Measurements from ENCODE around the gene TMEM273. TPM values are rescaled to one million over a fixed set of nuclear protein-coding genes. Genes with fewer than 3 reads are reported as not detected.

TMEM273 gene
- total RNA-seq, 1 donor from 2014 or later = not detected

DNA sequence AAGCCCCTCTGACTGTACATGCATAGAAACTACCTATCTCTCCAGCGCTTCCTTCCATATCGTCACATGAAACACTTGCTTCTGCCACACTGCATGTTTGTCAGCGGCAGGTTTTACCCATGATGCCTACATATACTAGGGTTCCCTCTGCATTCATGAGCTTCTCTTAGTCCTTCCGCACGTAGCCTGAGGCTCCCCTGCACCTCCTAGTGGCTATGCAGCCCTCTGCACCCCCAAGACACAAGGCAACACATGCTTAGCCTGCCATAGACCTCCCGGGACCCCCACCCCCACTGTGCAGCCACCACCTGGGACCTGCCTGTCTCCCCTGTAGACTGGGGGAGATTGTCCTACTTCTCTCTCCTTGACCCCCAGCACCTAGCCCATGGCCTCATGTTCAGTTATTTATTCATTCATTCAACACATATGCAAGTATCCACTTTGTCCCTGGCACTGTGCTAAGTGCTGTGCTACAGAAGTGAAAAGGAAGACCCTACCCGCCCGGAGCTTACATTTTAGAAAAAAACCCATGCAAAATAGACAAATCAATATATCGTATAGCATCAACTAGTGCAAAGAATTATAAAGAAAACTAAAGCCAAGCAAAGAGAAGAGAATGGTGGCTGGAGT is 23.5 kb downstream of the TMEM273 start:
- Mint-ChIP-seq H3K4me1 (ENCODE audit: low read depth) (no peaks in the 10 kb centered on the region), H3K9me3 (ENCODE audit: low read depth) (no peaks in the 10 kb centered on the region), H3K27me3 (peaks cover 55% of the 10 kb centered on the region), H3K4me3 (ENCODE audit: low read depth) (no peak overlapping the region), H3K27ac (no peak overlapping the region), H3K36me3 (ENCODE audit: insufficient read depth) (no peaks in the 10 kb centered on the region)
- TF ChIP-seq, protein P1, sequence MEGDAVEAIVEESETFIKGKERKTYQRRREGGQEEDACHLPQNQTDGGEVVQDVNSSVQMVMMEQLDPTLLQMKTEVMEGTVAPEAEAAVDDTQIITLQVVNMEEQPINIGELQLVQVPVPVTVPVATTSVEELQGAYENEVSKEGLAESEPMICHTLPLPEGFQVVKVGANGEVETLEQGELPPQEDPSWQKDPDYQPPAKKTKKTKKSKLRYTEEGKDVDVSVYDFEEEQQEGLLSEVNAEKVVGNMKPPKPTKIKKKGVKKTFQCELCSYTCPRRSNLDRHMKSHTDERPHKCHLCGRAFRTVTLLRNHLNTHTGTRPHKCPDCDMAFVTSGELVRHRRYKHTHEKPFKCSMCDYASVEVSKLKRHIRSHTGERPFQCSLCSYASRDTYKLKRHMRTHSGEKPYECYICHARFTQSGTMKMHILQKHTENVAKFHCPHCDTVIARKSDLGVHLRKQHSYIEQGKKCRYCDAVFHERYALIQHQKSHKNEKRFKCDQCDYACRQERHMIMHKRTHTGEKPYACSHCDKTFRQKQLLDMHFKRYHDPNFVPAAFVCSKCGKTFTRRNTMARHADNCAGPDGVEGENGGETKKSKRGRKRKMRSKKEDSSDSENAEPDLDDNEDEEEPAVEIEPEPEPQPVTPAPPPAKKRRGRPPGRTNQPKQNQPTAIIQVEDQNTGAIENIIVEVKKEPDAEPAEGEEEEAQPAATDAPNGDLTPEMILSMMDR (IDR thresholded peaks at IDR 0.05; ENCODE audit: unreplicated experiment) = peak; percentile 73
- peak; percentile 41 for DNase-seq (ENCODE audit: low spot score, unreplicated experiment)

DNA sequence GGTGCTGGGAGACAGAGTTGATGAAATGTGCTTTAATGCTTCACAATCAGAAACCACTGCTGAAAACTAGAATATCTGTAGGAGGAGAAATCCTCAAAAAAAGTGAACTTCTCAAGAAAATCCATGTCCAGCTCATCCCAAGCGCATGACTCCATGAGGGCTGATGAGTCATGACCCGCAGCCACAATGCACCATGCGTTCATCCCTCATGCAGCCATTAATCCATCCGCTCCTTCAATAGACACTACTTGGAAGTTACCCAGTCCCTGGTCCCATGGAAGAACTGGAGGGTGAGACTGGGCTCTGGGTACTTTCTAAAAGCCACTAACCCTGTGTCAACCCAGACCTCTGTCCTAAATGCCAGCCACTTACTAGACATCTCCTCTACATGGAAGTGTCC is 24.4 kb downstream of the TMEM273 start:
- TF ChIP-seq, protein P1 (IDR thresholded peaks at IDR 0.05; ENCODE audit: unreplicated experiment) = no peak
- H3K4me1 Mint-ChIP-seq (ENCODE audit: low read depth) = no peaks in the 10 kb centered on the region
- peaks cover 56% of the 10 kb centered on the region for H3K27me3 Mint-ChIP-seq
- H3K36me3 Mint-ChIP-seq (ENCODE audit: insufficient read depth) = no peaks in the 10 kb centered on the region
- no peak for DNase-seq (ENCODE audit: low spot score, unreplicated experiment)
- H3K9me3 Mint-ChIP-seq (ENCODE audit: low read depth) = no peaks in the 10 kb centered on the region
- H3K27ac Mint-ChIP-seq = no peak overlapping the region
- no peak overlapping the region for H3K4me3 Mint-ChIP-seq (ENCODE audit: low read depth)

DNA sequence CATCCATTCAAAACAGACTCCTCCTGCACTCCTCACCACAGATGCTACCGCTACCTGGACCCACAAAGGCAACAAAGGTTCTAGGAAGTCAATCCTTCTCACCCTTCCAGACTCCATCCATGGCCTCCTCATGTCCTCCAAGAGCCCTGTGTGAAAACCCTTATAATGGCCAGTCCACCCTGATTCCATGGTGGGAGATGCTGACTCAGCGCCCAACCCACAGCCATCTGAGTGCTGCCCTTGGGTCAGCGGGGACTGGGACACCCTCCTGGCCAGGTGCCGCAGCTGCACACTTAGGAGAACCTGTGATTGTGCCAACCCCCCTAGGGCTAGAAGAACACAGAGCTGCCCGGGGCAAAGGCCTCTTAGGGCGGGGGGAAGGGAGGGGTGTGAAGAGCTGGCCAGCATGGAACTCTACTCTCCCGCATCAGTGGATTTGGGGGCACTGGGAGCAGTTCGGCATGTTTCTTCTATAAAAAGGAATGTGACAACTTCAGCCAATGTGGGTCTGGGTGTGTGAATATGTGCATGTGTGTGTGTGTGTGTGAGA is 25.4 kb downstream of the TMEM273 start:
- Mint-ChIP-seq H3K27ac (no peak overlapping the region), H3K4me3 (ENCODE audit: low read depth) (no peak overlapping the region), H3K4me1 (ENCODE audit: low read depth) (no peaks in the 10 kb centered on the region), H3K36me3 (ENCODE audit: insufficient read depth) (no peaks in the 10 kb centered on the region), H3K9me3 (ENCODE audit: low read depth) (no peaks in the 10 kb centered on the region), H3K27me3 (peaks cover 54% of the 10 kb centered on the region)
- no peak for DNase-seq (ENCODE audit: low spot score, unreplicated experiment)
- TF ChIP-seq, protein P1 (IDR thresholded peaks at IDR 0.05; ENCODE audit: unreplicated experiment) = no peak

DNA sequence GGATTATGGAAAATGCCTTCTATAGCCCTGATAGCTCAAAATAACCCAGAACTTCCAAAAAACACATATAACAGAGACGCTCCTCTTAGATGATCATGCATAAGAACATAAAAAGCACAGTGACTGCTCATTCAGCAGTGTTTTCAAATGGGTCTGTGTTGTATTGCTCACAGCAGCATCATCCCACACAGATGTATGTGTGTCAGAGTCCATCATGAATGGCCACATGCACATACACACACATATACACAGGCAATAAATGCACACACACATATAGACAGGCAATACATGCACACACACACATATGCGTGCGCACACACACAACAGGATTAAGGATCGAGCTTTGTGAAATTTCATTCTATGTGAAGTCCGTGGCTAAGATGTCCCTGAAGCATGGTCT is 26.1 kb downstream of the TMEM273 start:
- H3K4me3 Mint-ChIP-seq (ENCODE audit: low read depth) = no peak overlapping the region
- H3K27me3 Mint-ChIP-seq = peaks cover 59% of the 10 kb centered on the region
- TF ChIP-seq, protein P1 (IDR thresholded peaks at IDR 0.05; ENCODE audit: unreplicated experiment) = no peak
- no peaks in the 10 kb centered on the region for H3K4me1 Mint-ChIP-seq (ENCODE audit: low read depth)
- H3K27ac Mint-ChIP-seq = no peak overlapping the region
- DNase-seq (ENCODE audit: low spot score, unreplicated experiment) = no peak
- no peaks in the 10 kb centered on the region for H3K36me3 Mint-ChIP-seq (ENCODE audit: insufficient read depth)
- H3K9me3 Mint-ChIP-seq (ENCODE audit: low read depth) = no peaks in the 10 kb centered on the region

DNA sequence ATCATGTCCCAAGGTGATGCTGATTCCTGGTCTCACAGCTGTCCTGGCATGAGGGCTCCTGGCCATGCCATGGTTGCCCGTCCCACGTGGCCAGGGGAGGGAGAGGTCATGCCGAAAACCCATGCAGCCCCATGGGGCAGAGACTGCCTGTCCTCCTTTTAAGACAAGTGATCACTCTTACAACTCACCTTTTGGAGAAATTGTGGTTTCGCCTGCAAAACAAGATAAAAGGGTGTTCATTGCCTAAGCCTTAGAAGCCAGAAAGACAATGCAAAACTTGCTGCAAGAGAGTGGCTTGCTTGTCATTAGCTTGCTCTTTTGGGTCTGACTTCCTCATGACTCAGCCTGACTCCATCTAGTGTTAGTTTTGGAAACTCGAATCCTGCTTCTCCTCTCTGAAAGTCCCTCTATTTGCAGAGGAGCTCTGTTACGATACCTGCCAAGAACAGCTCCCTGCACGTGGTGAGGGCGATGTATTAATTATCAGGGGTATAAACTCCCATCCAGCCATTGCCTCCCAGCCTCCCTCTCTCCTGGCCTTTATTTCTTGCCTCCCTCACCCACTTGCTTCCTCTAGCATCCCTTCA is 26.7 kb downstream of the TMEM273 start:
- H3K36me3 Mint-ChIP-seq (ENCODE audit: insufficient read depth) = no peaks in the 10 kb centered on the region
- no peak for DNase-seq (ENCODE audit: low spot score, unreplicated experiment)
- no peaks in the 10 kb centered on the region for H3K4me1 Mint-ChIP-seq (ENCODE audit: low read depth)
- H3K27me3 Mint-ChIP-seq = peaks cover 59% of the 10 kb centered on the region
- TF ChIP-seq, protein P1 (IDR thresholded peaks at IDR 0.05; ENCODE audit: unreplicated experiment) = peak; percentile 46
- H3K9me3 Mint-ChIP-seq (ENCODE audit: low read depth) = no peaks in the 10 kb centered on the region
- H3K4me3 Mint-ChIP-seq (ENCODE audit: low read depth) = no peak overlapping the region
- H3K27ac Mint-ChIP-seq = no peak overlapping the region

All from progenitor cell of endocrine pancreas (in vitro differentiated cells).